Measurements from ENCODE around the gene CFC1.
"Not testable (repeated sequence)": the region's sequence is repeated elsewhere in the genome, so short reads cannot be mapped to it uniquely, and the experiment has no call there.

CFC1 gene

GRCh38 chr2:130588688-130589458 lies 10.5 kb downstream of the CFC1 start:
- not testable (repeated sequence) for FAIRE-seq; DNase-seq (ENCODE audit: insufficient read length, low spot score)

GRCh38 chr2:130584726-130585125 lies 14.6 kb downstream of the CFC1 start:
- DNase-seq (ENCODE audit: insufficient read length, low spot score); FAIRE-seq: not testable (repeated sequence)

GRCh38 chr2:130583582-130583981 lies 15.8 kb downstream of the CFC1 start:
- not testable (repeated sequence) for FAIRE-seq

GRCh38 chr2:130582970-130583369 lies 16.4 kb downstream of the CFC1 start:
- DNase-seq (ENCODE audit: insufficient read length, low spot score); FAIRE-seq: not testable (repeated sequence)

More at GRCh38 chr2:130583582-130583981, 15.8 kb downstream of the CFC1 start:
- DNase-seq (ENCODE audit: insufficient read length, low spot score) = not testable (repeated sequence)

GRCh38 chr2:130581491-130581890 lies 17.9 kb downstream of the CFC1 start:
- not testable (repeated sequence) for DNase-seq (ENCODE audit: insufficient read length, low spot score); FAIRE-seq

GRCh38 chr2:130579121-130579520 lies 20.3 kb downstream of the CFC1 start:
- DNase-seq (ENCODE audit: insufficient read length, low spot score); FAIRE-seq: not testable (repeated sequence)

- DNase-seq (ENCODE audit: insufficient read length, low spot score) = not testable (repeated sequence)
- FAIRE-seq = peak; percentile 38
Observed at GRCh38 chr2:130577559-130577958, 21.8 kb downstream of the CFC1 start.

GRCh38 chr2:130576209-130576784 lies 23.1 kb downstream of the CFC1 start:
- FAIRE-seq = peak; percentile 81
- not testable (repeated sequence) for DNase-seq (ENCODE audit: insufficient read length, low spot score)

- FAIRE-seq; DNase-seq (ENCODE audit: insufficient read length, low spot score): not testable (repeated sequence)
Observed at GRCh38 chr2:130574230-130574629, 25.1 kb downstream of the CFC1 start.

- not testable (repeated sequence) for FAIRE-seq; DNase-seq (ENCODE audit: insufficient read length, low spot score)
Observed at GRCh38 chr2:130571929-130572328, 27.4 kb downstream of the CFC1 start.

- not testable (repeated sequence) for FAIRE-seq; DNase-seq (ENCODE audit: insufficient read length, low spot score)
Observed at GRCh38 chr2:130566165-130566564, 33.2 kb downstream of the CFC1 start.

GRCh38 chr2:130556441-130556840 lies 42.9 kb downstream of the CFC1 start:
- FAIRE-seq; DNase-seq (ENCODE audit: insufficient read length, low spot score): not testable (repeated sequence)

- FAIRE-seq; DNase-seq (ENCODE audit: insufficient read length, low spot score): not testable (repeated sequence)
Observed at GRCh38 chr2:130554178-130554577, 45.2 kb downstream of the CFC1 start.

- FAIRE-seq; DNase-seq (ENCODE audit: insufficient read length, low spot score): not testable (repeated sequence)
Observed at GRCh38 chr2:130549475-130549874, 49.9 kb downstream of the CFC1 start.

- FAIRE-seq; DNase-seq (ENCODE audit: insufficient read length, low spot score): not testable (repeated sequence)
Observed at GRCh38 chr2:130548418-130548817, 51.0 kb downstream of the CFC1 start.

- DNase-seq (ENCODE audit: insufficient read length, low spot score); FAIRE-seq: not testable (repeated sequence)
Observed at GRCh38 chr2:130544978-130545377, 54.4 kb downstream of the CFC1 start.

GRCh38 chr2:130543785-130544528 lies 55.4 kb downstream of the CFC1 start:
- not testable (repeated sequence) for DNase-seq (ENCODE audit: insufficient read length, low spot score)
- FAIRE-seq = peak; percentile 42

- FAIRE-seq = peak; percentile 88
- not testable (repeated sequence) for DNase-seq (ENCODE audit: insufficient read length, low spot score)
Observed at GRCh38 chr2:130542789-130543188, 56.6 kb downstream of the CFC1 start.

Data from HTR-8/SVneo (cell line).